DND-41 (cell line): ENCODE data around the gene P4HA2.

ENCODE experiments used
- ATAC-seq: fragments of 200-7000 bp; cut with Tn5 transposase; 3 replicates; pipeline ENCODE4 v1.9.1; 2021; ENCODE audit warnings: low read depth; ENCODE audit not compliant: insufficient read depth
- DNase-seq: peaks from one replicate; pipeline ENCODE4 v3.0.0-alpha.2; 2020
- H2AFZ ChIP-seq: 2 replicates; pipeline ENCODE4 v1.6.0; 2012; ENCODE audit warnings: low read depth, low read length
- H3K27ac ChIP-seq: 2 replicates; pipeline ENCODE4 v1.5.1; 2012; ENCODE audit warnings: low read length, inconsistent platforms
- H3K27me3 ChIP-seq: fragments of 200-600 bp; sonication (generic); 2 replicates; pipeline ENCODE4 v1.6.0; 2012; ENCODE audit warnings: low read length, mild to moderate bottlenecking, inconsistent platforms; ENCODE audit not compliant: insufficient read depth, poor library complexity
- H3K36me3 ChIP-seq: 2 replicates; pipeline ENCODE4 v1.5.1; 2012; ENCODE audit warnings: low read length, inconsistent platforms; ENCODE audit not compliant: insufficient read depth
- H3K4me1 ChIP-seq: 2 replicates; pipeline ENCODE4 v1.5.1; 2012; ENCODE audit warnings: mild to moderate bottlenecking, low read length; ENCODE audit not compliant: insufficient read depth
- H3K4me2 ChIP-seq: 2 replicates; pipeline ENCODE4 v1.6.0; 2012; ENCODE audit warnings: mild to moderate bottlenecking, moderate library complexity, low read length, inconsistent platforms; ENCODE audit not compliant: insufficient read depth
- H3K4me3 ChIP-seq, 2 experiments: fragments of 200-600 bp in 1 of 2; shearing (Covaris generic) in 1 of 2; 2 replicates each; pipeline ENCODE4 v1.5.1; 2012 to 2016; ENCODE audit warnings: inconsistent platforms in 2 of 2, low read length in 2 of 2, mild to moderate bottlenecking in 2 of 2, low read depth in 1 of 2, moderate library complexity in 1 of 2
- H3K79me2 ChIP-seq: 2 replicates; pipeline ENCODE4 v1.6.0; 2012; ENCODE audit warnings: low read length, inconsistent platforms; ENCODE audit not compliant: insufficient read depth
- H3K9ac ChIP-seq: 2 replicates; pipeline ENCODE4 v1.6.0; 2012; ENCODE audit warnings: low read depth, mild to moderate bottlenecking, inconsistent platforms, low read length, moderate library complexity
- H3K9me3 ChIP-seq: 2 replicates; pipeline ENCODE4 v1.5.1; 2012; ENCODE audit warnings: low read length, moderate library complexity, mild to moderate bottlenecking, inconsistent platforms; ENCODE audit not compliant: insufficient read depth, severe bottlenecking
- H4K20me1 ChIP-seq: 2 replicates; pipeline ENCODE4 v1.6.0; 2012; ENCODE audit warnings: low read length; ENCODE audit not compliant: insufficient read depth
- CTCF ChIP-seq: IDR thresholded peaks from 2 replicates; pipeline ENCODE4 v1.5.1; 2012; ENCODE audit warnings: borderline replicate concordance, low read length, moderate library complexity, mild to moderate bottlenecking; ENCODE audit not compliant: poor library complexity, severe bottlenecking; ENCODE audit errors: extremely low read depth
- EZH2 ChIP-seq: IDR thresholded peaks from 3 replicates; pipeline ENCODE4 v1.6.1; 2012; ENCODE audit warnings: borderline replicate concordance, low read depth, mild to moderate bottlenecking, moderate library complexity, low read length, inconsistent platforms; ENCODE audit not compliant: severe bottlenecking

Gene P4HA2

GRCh38 chr5:132271251-132272246 lies 43.9 kb upstream of the P4HA2 start:
- Histone ChIP-seq H3K27ac (no peak overlapping the region), H3K4me2 (no peak overlapping the region), H3K4me3 (no peak overlapping the region), H3K9me3 (no peaks in the 10 kb centered on the region), H3K27me3 (no peaks in the 10 kb centered on the region), H3K79me2 (no peaks in the 10 kb centered on the region), H3K4me1 (0 out of 2 replicates have a peak, but pooled peaks cover 6% of the 10 kb centered on the region), H3K9ac (no peak overlapping the region), H4K20me1 (no peaks in the 10 kb centered on the region), H2AFZ (no peak overlapping the region), H3K36me3 (no peaks in the 10 kb centered on the region)
- no peak for DNase-seq
- ATAC-seq = no peak
- TF ChIP-seq EZH2 = no peak
- TF ChIP-seq CTCF = no peak

- no peaks in the 10 kb centered on the region for H4K20me1 ChIP-seq
These were observed 43.1 kb upstream of the P4HA2 start for GRCh38 chr5:132270706-132271105.

GRCh38 chr5:132270335-132270665 lies 42.6 kb upstream of the P4HA2 start:
- TF ChIP-seq EZH2 = no peak
- no peak for TF ChIP-seq CTCF
- Histone ChIP-seq H3K4me2 (no peak overlapping the region), H3K79me2 (no peaks in the 10 kb centered on the region), H3K27me3 (no peaks in the 10 kb centered on the region), H3K9ac (no peak overlapping the region), H3K9me3 (no peaks in the 10 kb centered on the region), H3K27ac (no peak overlapping the region), H2AFZ (no peak overlapping the region), H4K20me1 (no peaks in the 10 kb centered on the region), H3K4me3 (no peak overlapping the region), H3K36me3 (no peaks in the 10 kb centered on the region), H3K4me1 (0 out of 2 replicates have a peak, but pooled peaks cover 6% of the 10 kb centered on the region)
- ATAC-seq (no peak), DNase-seq (no peak)

More at GRCh38 chr5:132270706-132271105, 43.1 kb upstream of the P4HA2 start:
- DNase-seq (no peak), ATAC-seq (no peak)
- TF ChIP-seq EZH2 (no peak), CTCF (no peak)
- Histone ChIP-seq H3K27me3 (no peaks in the 10 kb centered on the region), H3K79me2 (no peaks in the 10 kb centered on the region), H3K9ac (no peak overlapping the region), H3K4me3 (no peak overlapping the region), H3K4me2 (no peak overlapping the region), H3K27ac (no peak overlapping the region), H3K9me3 (no peaks in the 10 kb centered on the region), H3K36me3 (no peaks in the 10 kb centered on the region), H3K4me1 (0 out of 2 replicates have a peak, but pooled peaks cover 6% of the 10 kb centered on the region), H2AFZ (no peak overlapping the region)
